K562 (cell line): ENCODE measurements around the gene CRACR2B. TPM values are rescaled to one million over a fixed set of nuclear protein-coding genes. Genes with fewer than 3 reads are reported as not detected.

Source experiments
- ATAC-seq: fragments of 200-7000 bp; cut with Tn5 transposase; 3 replicates; pipeline ENCODE4 v1.9.1; 2020; ENCODE audit warnings: moderate library complexity
- BruUV-seq: library from RNA; stranded (reverse); fragments of 400-500 nt; replicated peaks from 2 replicates; lab custom pipeline; 2021; lab: Mats Ljungman, UMichigan
- CTCF ChIA-PET: fragments of 300-600 bp; formaldehyde crosslinking; extraction: SDS; loops from one replicate; lab custom pipeline; 2021; ENCODE audit warnings: low intra/inter-chr PET ratio; lab: Yijun Ruan, JAX
- POLR2A ChIA-PET: fragments of 300-600, 350-650 bp; sonication (Branson Sonifier 250); formaldehyde crosslinking; extraction: SDS; loops from one replicate; lab custom pipeline; 2021; ENCODE audit warnings: antibody characterized with exemption, inconsistent platforms; lab: Yijun Ruan, JAX
- DNase-seq, 4 experiments: peaks; one replicate each; pipeline versions ENCODE4 v3.0.0 to v3.0.0-alpha.2; 2011 to 2018; ENCODE audit warnings: low spot score in 3 of 4, mixed read lengths in 3 of 4; ENCODE audit errors: extremely low read depth in 1 of 4
- FAIRE-seq: peaks from 2 replicates; lab custom pipeline; 2011; peaks lifted over from hg19 to GRCh38; lab: Jason Lieb, UNC
- H2AFZ ChIP-seq: 2 replicates; pipeline ENCODE4 v1.6.0; 2011; ENCODE audit warnings: low read depth, low read length, control low read depth, inconsistent platforms
- H3K27ac ChIP-seq: fragments of 200-600 bp; 3 replicates; pipeline ENCODE4 v1.8.0; 2011; ENCODE audit warnings: low read depth, mild to moderate bottlenecking, control low read depth, inconsistent platforms, low read length, moderate library complexity, mixed read lengths; ENCODE audit errors: extremely low read depth
- H3K27me3 ChIP-seq, 2 experiments: fragments of 300-600 bp in 1 of 2; 2 replicates in 1 of 2; 3 replicates in 1 of 2; pipeline versions ENCODE4 v1.6.0 to v1.8.0; 2011; ENCODE audit warnings: inconsistent platforms in 2 of 2, low read length in 2 of 2, mild to moderate bottlenecking in 1 of 2, mixed read lengths in 1 of 2, moderate library complexity in 1 of 2; ENCODE audit not compliant: control insufficient read depth in 2 of 2, insufficient read depth in 2 of 2
- H3K36me3 ChIP-seq: fragments of 300-600 bp; 3 replicates; pipeline ENCODE4 v1.8.0; 2011; ENCODE audit warnings: mild to moderate bottlenecking, low read length, inconsistent platforms; ENCODE audit not compliant: control insufficient read depth, insufficient read depth
- H3K4me1 ChIP-seq, 2 experiments: fragments of 200-600 bp in 1 of 2; replicated peaks in 1 of 2; 2 replicates in 1 of 2; 3 replicates in 1 of 2; pipeline versions ENCODE4 v1.5.1 to v1.8.0; 2011; ENCODE audit warnings: inconsistent platforms in 2 of 2, low read length in 2 of 2, mild to moderate bottlenecking in 1 of 2, mixed read lengths in 1 of 2, moderate library complexity in 1 of 2; ENCODE audit not compliant: control insufficient read depth in 2 of 2, insufficient read depth in 2 of 2
- H3K4me2 ChIP-seq: 2 replicates; pipeline ENCODE4 v1.6.1; 2011; ENCODE audit warnings: low read length, control low read depth, inconsistent platforms, mixed read lengths; ENCODE audit not compliant: insufficient read depth
- H3K4me3 ChIP-seq: fragments of 200-600 bp; sonication (generic), shearing (Covaris generic); 2 replicates; pipeline ENCODE4 v1.5.1; 2016; ENCODE audit warnings: control low read depth, inconsistent platforms
- H3K79me2 ChIP-seq: fragments of 200-600 bp; 3 replicates; pipeline ENCODE4 v1.8.0; 2011; ENCODE audit warnings: low read length, inconsistent platforms; ENCODE audit not compliant: control insufficient read depth, insufficient read depth
- H3K9ac ChIP-seq, 2 experiments: 2 replicates each; pipeline versions ENCODE4 v1.6.0 to v1.6.1; 2011; ENCODE audit warnings: low read depth in 2 of 2, low read length in 2 of 2, control low read depth in 1 of 2, inconsistent platforms in 1 of 2, mild to moderate bottlenecking in 1 of 2, mixed read lengths in 1 of 2; ENCODE audit not compliant: insufficient read depth in 1 of 2
- H3K9me1 ChIP-seq: one replicate; pipeline ENCODE4 v1.6.0; 2011; ENCODE audit warnings: inconsistent platforms, mild to moderate bottlenecking, low read length, moderate library complexity; ENCODE audit not compliant: control insufficient read depth, insufficient read depth
- H3K9me3 ChIP-seq: replicated peaks from 2 replicates; pipeline ENCODE4 v1.5.1; 2011; ENCODE audit warnings: low read depth, low read length, inconsistent platforms; ENCODE audit not compliant: control insufficient read depth, insufficient read depth
- H4K20me1 ChIP-seq: replicated peaks from 2 replicates; pipeline ENCODE4 v1.6.1; 2011; ENCODE audit warnings: low read length, inconsistent platforms, mixed read lengths; ENCODE audit not compliant: control insufficient read depth, insufficient read depth
- GTF2F1 ChIP-seq: IDR thresholded peaks from 2 replicates; pipeline ENCODE4 v1.6.1; 2011; ENCODE audit warnings: low read depth, low read length, improper control_type of control experiment
- HDAC2 ChIP-seq: fragments of 450-650 bp; IDR thresholded peaks from 2 replicates; pipeline ENCODE4 v1.6.1; 2016; ENCODE audit warnings: mild to moderate bottlenecking
- HEY1 ChIP-seq: fragments of 250-450 bp; sonication (Bioruptor Pico); IDR thresholded peaks from 2 replicates; pipeline ENCODE4 v1.5.0; 2020; ENCODE audit warnings: mild to moderate bottlenecking, moderate library complexity, borderline replicate concordance
- KAT7 ChIP-seq: sonication (generic); formaldehyde crosslinking; IDR thresholded peaks from 2 replicates; pipeline ENCODE4 v1.8.0; 2022; ENCODE audit warnings: missing genetic modification reagents, mild to moderate bottlenecking, borderline replicate concordance
- ZNF561 ChIP-seq: fragments of 450-650 bp; formaldehyde crosslinking; conservative IDR thresholded peaks from 2 replicates; pipeline ENCODE4 v1.4.0; 2020; ENCODE audit warnings: mild to moderate bottlenecking, moderate library complexity
- ZNF57 ChIP-seq: fragments of 450-650 bp; formaldehyde crosslinking; IDR thresholded peaks from 2 replicates; pipeline ENCODE4 v1.4.0; 2020; ENCODE audit warnings: mild to moderate bottlenecking, moderate library complexity
- ZNF586 ChIP-seq: fragments of 450-650 bp; formaldehyde crosslinking; conservative IDR thresholded peaks from 2 replicates; pipeline ENCODE4 v1.4.0; 2020; ENCODE audit warnings: mild to moderate bottlenecking, moderate library complexity
- ZNF778 ChIP-seq: fragments of 450-650 bp; formaldehyde crosslinking; IDR thresholded peaks from 2 replicates; pipeline ENCODE4 v1.4.0; 2020; ENCODE audit warnings: mild to moderate bottlenecking, moderate library complexity
- WGBS: fragments of 100-300 bp; shearing (Covaris generic); methylation state at CpG from one replicate; pipeline ENCODE4 v1.1.6; 2016; ENCODE audit warnings: low coverage, mixed read lengths; ENCODE audit not compliant: insufficient coverage; ENCODE audit errors: missing lambda C conversion rate; 5-methylcytosine and 5-hydroxymethylcytosine counted together
- in situ Hi-C: fragments of 300-500 bp; cut with MboI; formaldehyde crosslinking; loops from 4 replicates; pipeline ENCODE4 v1.15.0; 2018; ENCODE audit warnings: inconsistent platforms, mixed read lengths
- intact Hi-C: fragments of 100-400 bp; cut with micrococcal nuclease; formaldehyde crosslinking; loops from 2 replicates; pipeline ENCODE4 v1.14.2; 2022
- polyA plus RNA-seq, 8 experiments: library from polyadenylated mRNA; depleted of rRNA in 4 of 8; stranded (reverse) in 5 of 8; unstranded in 3 of 8; fragments of >200 nt; fragmentation: Nextera tagmentation in 2 of 8; fragmentation: Illumina TruSeq in 1 of 8; extraction: Ambion mirVana in 2 of 8; extraction: Trizol in 1 of 8; gene quantifications; 2 replicates each; pipeline versions ENCODE4 v1.2.1 to v1.2.3, GENCODE V29; 2011 to 2014; ENCODE audit warnings: inconsistent platforms in 1 of 8, missing spikeins in 1 of 8
- total RNA-seq, 7 experiments: library from RNA; depleted of rRNA in 6 of 7; stranded (reverse); fragments of >200 nt in 6 of 7; fragmentation: Illumina TruSeq in 2 of 7; extraction: Trizol in 2 of 7; gene quantifications; 2 replicates each; pipeline versions ENCODE4 v1.2.1 to v1.2.3, GENCODE V29; 2011 to 2021; ENCODE audit warnings: low replicate concordance in 1 of 7

Gene CRACR2B
- total and polyA plus RNA-seq, 9 of the 15 experiments (the other 6 are each of a cell fraction or from before 2014, with no cell fraction given) = 0.10 to 51.0 (median 6.0) TPM

GRCh38 chr11:826227-826621 lies 1.5 kb upstream of the CRACR2B start:
- WGBS = 62% methylated on average over 7 of the region's 9 CpGs
- in situ Hi-C loops = no loop called here
- H3K27ac ChIP-seq = peak overlapping the region; percentile 85; the same call in 2 of the 3 replicates
- H3K36me3 ChIP-seq = peaks cover 41% of the 10 kb centered on the region; the same call in 1 of the 3 replicates
- no peak for TF ChIP-seq KAT7
- TF ChIP-seq ZNF778 = no peak
- TF ChIP-seq ZNF586 (CRISPR knock-in tag) = no peak
- TF ChIP-seq ZNF57 = no peak
- no peak for TF ChIP-seq HDAC2
- no peak for TF ChIP-seq HEY1
- no peak for TF ChIP-seq GTF2F1
- TF ChIP-seq ZNF561 = no peak
- TF ChIP-seq, all 486 proteins: peak for 0
- H3K9me1 ChIP-seq = peaks cover 4% of the 10 kb centered on the region
- POLR2A ChIA-PET = interaction anchor here (0.6 to 1.9 kb wide), 5 partner anchors 10 to 33 kb away, joined by 3 to 6 read pairs (median 3); no protein-coding TSS in a partner anchor
- FAIRE-seq = no peak
- peak; percentile 0; the same call in 1 of the 3 replicates for ATAC-seq
- H2AFZ ChIP-seq = no peak overlapping the region
- H3K4me3 ChIP-seq = peak overlapping the region; percentile 52; the same call in 1 of the 2 replicates
- peaks cover 22 to 93% of the 10 kb centered on the region in 2 experiments for H3K4me1 ChIP-seq
- 0 out of 2 replicates have a peak, but pooled peaks cover 2% of the 10 kb centered on the region for H4K20me1 ChIP-seq
- H3K27me3 ChIP-seq = no peaks in the 10 kb centered on the region
- no peak for DNase-seq
- peak overlapping the region; percentile 75 to 81 for H3K9ac ChIP-seq
- peak overlapping the region; percentile 80; the same call in 1 of the 2 replicates for H3K4me2 ChIP-seq
- intact Hi-C loops = no loop called here
- CTCF ChIA-PET = no interaction called here
- TSS peak; percentile 53 for BruUV-seq
- H3K79me2 ChIP-seq = peaks cover 10% of the 10 kb centered on the region; the same call in 2 of the 3 replicates
- no peaks in the 10 kb centered on the region for H3K9me3 ChIP-seq
